Stimulated activated CD8-positive, alpha-beta memory T cell treated with anti-CD3 and anti-CD28 coated beads, Interleukin-12 subunit alpha, Interleukin-12 subunit beta, amount 100 ng/mL, for 4 hours (primary cell): ENCODE data around the gene SPANXC.
"Not testable (repeated sequence)": the region's sequence is repeated elsewhere in the genome, so short reads cannot be mapped to it uniquely, and the experiment has no call there.

Experiments
- DNase-seq: peaks from one replicate; pipeline ENCODE4 v3.0.0-alpha.2; 2020; ENCODE audit warnings: low read depth

Gene SPANXC

GRCh38 chrX:141242417-141242816 is at the start of gene SPANXC:
Gene SPANXC, minus strand, starts transcription at chrX:141242517. Its CDS starts 60 bp downstream, at chrX:141242457.
- not testable (repeated sequence) for DNase-seq

- DNase-seq: no peak
Measured at GRCh38 chrX:141279476-141279875, 37.2 kb upstream of the SPANXC start.

- no peak for DNase-seq
Measured at GRCh38 chrX:141278306-141278705, 36.0 kb upstream of the SPANXC start.

DNA sequence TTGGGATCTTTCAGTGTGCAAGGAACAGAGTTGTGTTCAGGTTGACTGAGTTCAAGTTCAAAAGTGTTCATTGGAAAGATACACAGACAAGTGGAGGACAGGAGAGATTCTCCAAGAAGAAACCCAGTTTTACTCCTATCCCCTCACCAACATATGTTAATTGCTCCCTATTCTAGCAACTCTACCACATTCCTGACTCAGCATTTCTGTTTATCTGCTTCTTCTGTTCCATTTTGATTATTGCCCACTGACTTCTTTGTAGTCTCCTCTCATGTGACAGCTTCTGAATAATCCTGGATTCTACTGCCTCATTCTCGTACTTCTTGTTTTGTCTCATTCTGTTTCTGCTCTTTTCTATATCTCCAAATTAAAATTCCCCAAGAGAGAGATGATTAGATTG is 15.8 kb upstream of the SPANXC start:
- no peak for DNase-seq

DNA sequence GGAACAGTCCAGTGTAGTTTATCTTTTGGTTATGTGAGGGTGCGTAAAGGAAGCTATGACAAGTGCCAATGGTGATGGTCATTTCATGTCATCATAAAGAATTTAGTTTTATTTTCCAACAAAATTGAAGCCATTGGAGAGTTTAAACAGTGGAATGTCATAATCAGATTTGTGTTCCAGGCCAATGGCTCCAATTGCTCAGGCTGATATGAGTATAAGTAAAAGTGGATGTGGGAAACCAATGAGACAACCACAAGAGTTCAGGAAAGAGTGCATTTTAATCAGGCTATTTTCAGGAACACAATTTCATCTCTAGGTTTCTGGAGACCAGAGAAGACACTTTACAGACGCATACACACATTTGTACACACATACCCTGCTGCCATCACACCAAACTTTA is 20.7 kb downstream of the SPANXC start:
- no peak for DNase-seq

- no peak for DNase-seq
Measured at GRCh38 chrX:141220342-141221008, 21.8 kb downstream of the SPANXC start.

DNA sequence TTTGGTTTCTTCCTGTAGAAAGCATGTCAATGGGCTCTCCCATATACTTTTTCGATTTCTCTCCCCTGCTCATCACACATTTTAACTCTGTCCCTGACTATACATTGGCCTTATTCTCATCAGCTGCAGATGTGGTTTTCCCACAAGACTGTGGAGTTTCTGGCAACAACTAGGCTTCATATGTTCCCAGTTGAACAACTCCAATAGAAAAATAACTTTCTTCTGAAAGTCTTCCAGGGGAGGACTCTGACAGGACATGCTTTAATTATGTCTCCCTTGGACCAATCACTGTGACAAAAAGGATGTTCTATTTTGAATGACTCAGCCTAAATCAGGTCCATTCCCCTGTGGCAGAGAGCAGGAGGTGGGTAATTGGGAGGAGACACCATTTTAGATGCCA is 28.1 kb downstream of the SPANXC start:
- DNase-seq: no peak

DNA sequence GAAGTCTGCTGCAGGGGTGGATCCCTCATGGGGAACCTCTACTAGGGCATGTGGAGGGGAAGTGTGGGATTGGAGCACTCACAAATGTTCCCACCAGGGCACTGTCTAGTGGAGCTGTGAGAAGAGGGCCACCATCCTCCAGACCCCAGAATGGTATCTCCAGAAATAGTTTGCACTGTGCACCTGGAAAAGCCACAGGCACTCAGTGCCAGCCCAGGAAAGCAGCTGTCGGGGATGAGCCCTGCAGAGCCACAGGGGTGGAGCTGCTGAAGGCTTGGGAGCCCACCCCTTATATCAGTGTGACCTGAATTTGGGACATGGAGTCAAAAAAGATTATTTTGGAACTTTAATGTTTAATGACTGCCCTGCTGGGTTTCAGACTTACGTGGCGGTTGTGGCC is 40.4 kb downstream of the SPANXC start:
- no peak for DNase-seq
